H9 (cell line): ENCODE measurements around the gene EPHA4. TPM values are rescaled to one million over a fixed set of nuclear protein-coding genes. Genes with fewer than 3 reads are reported as not detected.

Experiments
- DNase-seq: peaks from one replicate; pipeline ENCODE4 v3.0.0-alpha.2; 2017
- H2AFZ ChIP-seq: one replicate; pipeline ENCODE4 v1.6.1; 2013; ENCODE audit warnings: mild to moderate bottlenecking, low read length, control low read depth, moderate library complexity
- H2AK5ac ChIP-seq: 2 replicates; pipeline ENCODE4 v1.6.1; 2013; ENCODE audit warnings: low read length, control low read depth, mixed read lengths; ENCODE audit not compliant: insufficient read length
- H2BK120ac ChIP-seq: one replicate; pipeline ENCODE4 v1.6.1; 2013; ENCODE audit warnings: low read depth, mild to moderate bottlenecking, low read length, control low read depth, inconsistent platforms; ENCODE audit not compliant: poor library complexity, severe bottlenecking
- H2BK12ac ChIP-seq: 2 replicates; pipeline ENCODE4 v1.6.1; 2013; ENCODE audit warnings: low read length, control low read depth, mixed read lengths, low read depth; ENCODE audit not compliant: insufficient read length
- H2BK15ac ChIP-seq: 2 replicates; pipeline ENCODE4 v1.6.1; 2013; ENCODE audit warnings: low read depth, low read length, control low read depth
- H2BK20ac ChIP-seq: one replicate; pipeline ENCODE4 v1.6.1; 2013; ENCODE audit warnings: low read depth, mild to moderate bottlenecking, low read length, control low read depth, inconsistent platforms; ENCODE audit not compliant: poor library complexity, severe bottlenecking
- H2BK5ac ChIP-seq: 2 replicates; pipeline ENCODE4 v1.6.1; 2013; ENCODE audit warnings: low read length, control low read depth, mixed read lengths; ENCODE audit not compliant: insufficient read length
- H3K14ac ChIP-seq: 2 replicates; pipeline ENCODE4 v1.6.1; 2013; ENCODE audit warnings: low read length, control low read depth; ENCODE audit not compliant: insufficient read depth
- H3K18ac ChIP-seq: 2 replicates; pipeline ENCODE4 v1.6.1; 2013; ENCODE audit warnings: low read depth, mild to moderate bottlenecking, mixed read lengths, low read length, control low read depth; ENCODE audit not compliant: insufficient read length
- H3K23ac ChIP-seq: 2 replicates; pipeline ENCODE4 v1.6.1; 2013; ENCODE audit warnings: low read length, control low read depth, mixed read lengths, low read depth; ENCODE audit not compliant: insufficient read length
- H3K23me2 ChIP-seq: 2 replicates; pipeline ENCODE4 v1.6.1; 2013; ENCODE audit warnings: low read depth, mild to moderate bottlenecking, mixed read lengths, low read length, control low read depth; ENCODE audit not compliant: insufficient read length, poor library complexity, severe bottlenecking
- H3K27ac ChIP-seq: 2 replicates; pipeline ENCODE4 v1.5.1; 2013; ENCODE audit warnings: low read length, control low read depth, mixed read lengths, low read depth; ENCODE audit not compliant: insufficient read length
- H3K27me3 ChIP-seq: 2 replicates; pipeline ENCODE4 v1.6.1; 2013; ENCODE audit warnings: low read length, control low read depth, inconsistent platforms; ENCODE audit not compliant: insufficient read depth
- H3K4ac ChIP-seq: 2 replicates; pipeline ENCODE4 v1.6.1; 2013; ENCODE audit warnings: low read depth, mild to moderate bottlenecking, control low read depth, inconsistent platforms, low read length, moderate library complexity
- H3K4me1 ChIP-seq: 2 replicates; pipeline ENCODE4 v1.6.1; 2013; ENCODE audit warnings: low read length, control low read depth, inconsistent platforms; ENCODE audit not compliant: insufficient read depth
- H3K4me2 ChIP-seq: 2 replicates; pipeline ENCODE4 v1.6.1; 2013; ENCODE audit warnings: low read length, control low read depth, mixed read lengths; ENCODE audit not compliant: insufficient read length, insufficient read depth
- H3K56ac ChIP-seq: 2 replicates; pipeline ENCODE4 v1.6.1; 2013; ENCODE audit warnings: low read depth, mild to moderate bottlenecking, mixed read lengths, low read length, control low read depth; ENCODE audit not compliant: insufficient read length
- H3K79me1 ChIP-seq: 2 replicates; pipeline ENCODE4 v1.6.1; 2013; ENCODE audit warnings: low read depth, mild to moderate bottlenecking, moderate library complexity, low read length, control low read depth, inconsistent platforms; ENCODE audit not compliant: insufficient read depth, poor library complexity, severe bottlenecking
- H3K79me2 ChIP-seq: 2 replicates; pipeline ENCODE4 v1.6.1; 2013; ENCODE audit warnings: low read length, control low read depth, inconsistent platforms; ENCODE audit not compliant: insufficient read depth
- H3K9ac ChIP-seq: 2 replicates; pipeline ENCODE4 v1.6.1; 2013; ENCODE audit warnings: low read length, control low read depth, mixed read lengths; ENCODE audit not compliant: insufficient read length; ENCODE audit errors: extremely low read depth
- H3K9me3 ChIP-seq: one replicate; pipeline ENCODE4 v1.6.1; 2013; ENCODE audit warnings: low read depth, low read length, inconsistent platforms; ENCODE audit not compliant: control insufficient read depth
- H3T11ph ChIP-seq: one replicate; pipeline ENCODE4 v1.6.1; 2013; ENCODE audit warnings: mild to moderate bottlenecking, low read length, control low read depth, inconsistent platforms
- H4K20me1 ChIP-seq: one replicate; pipeline ENCODE4 v1.6.1; 2013; ENCODE audit not compliant: control insufficient read depth, insufficient read length, insufficient read depth
- H4K5ac ChIP-seq: 2 replicates; pipeline ENCODE4 v1.6.1; 2013; ENCODE audit warnings: low read depth, mild to moderate bottlenecking, mixed read lengths, low read length, control low read depth; ENCODE audit not compliant: insufficient read length
- H4K8ac ChIP-seq: replicated peaks from 2 replicates; pipeline ENCODE4 v1.6.1; 2013; ENCODE audit warnings: low read length, control low read depth, mixed read lengths, low read depth; ENCODE audit not compliant: insufficient read length
- H4K91ac ChIP-seq: 2 replicates; pipeline ENCODE4 v1.6.1; 2013; ENCODE audit warnings: low read depth, mild to moderate bottlenecking, moderate library complexity, mixed read lengths, low read length, control low read depth; ENCODE audit not compliant: insufficient read length
- H3K27ac Mint-ChIP-seq, 3 experiments: 2 replicates in 2 of 3; 3 replicates in 1 of 3; pipeline ENCODE4 v1.8.0; 2020 to 2021; ENCODE audit warnings: mixed read lengths in 3 of 3, mild to moderate bottlenecking in 1 of 3, moderate library complexity in 1 of 3
- H3K27me3 Mint-ChIP-seq: 2 replicates; pipeline ENCODE4 v1.8.0; 2021; ENCODE audit warnings: low read depth, mild to moderate bottlenecking, moderate library complexity, mixed read lengths
- H3K36me3 Mint-ChIP-seq, 3 experiments: 2 replicates in 2 of 3; 3 replicates in 1 of 3; pipeline ENCODE4 v1.8.0; 2020 to 2021; ENCODE audit warnings: low read depth in 3 of 3, mixed read lengths in 3 of 3; ENCODE audit not compliant: insufficient read depth in 1 of 3
- H3K4me1 Mint-ChIP-seq, 2 experiments: 2 replicates each; pipeline ENCODE4 v1.8.0; 2020; ENCODE audit warnings: mixed read lengths in 2 of 2
- H3K4me3 Mint-ChIP-seq, 2 experiments: 2 replicates in 1 of 2; 3 replicates in 1 of 2; pipeline ENCODE4 v1.8.0; 2020 to 2021; ENCODE audit warnings: mild to moderate bottlenecking in 2 of 2, mixed read lengths in 2 of 2, moderate library complexity in 1 of 2
- H3K9me3 Mint-ChIP-seq, 2 experiments: 2 replicates in 1 of 2; 3 replicates in 1 of 2; pipeline ENCODE4 v1.8.0; 2020; ENCODE audit warnings: mild to moderate bottlenecking in 2 of 2, mixed read lengths in 2 of 2, moderate library complexity in 1 of 2
- WGBS: extraction: QIAGEN DNeasy Blood & Tissue Kit; methylation state at CpG from one replicate; pipeline ENCODE4 v1.1.7; 2013; ENCODE audit warnings: missing lambda C conversion rate, low lambda C conversion rate, mixed read lengths; ENCODE audit not compliant: insufficient read length; ENCODE audit errors: extremely low coverage; 5-methylcytosine and 5-hydroxymethylcytosine counted together
- total RNA-seq: library from RNA; stranded (reverse); gene quantifications from 2 replicates; pipeline ENCODE4 v1.2.1, GENCODE V29; 2021
- TF ChIP-seq, protein P1 (sequence below): fragments of 200-600 bp; sonication (generic); conservative IDR thresholded peaks from 3 replicates; pipeline ENCODE4 v1.8.0; 2021; ENCODE audit warnings: antibody characterized with exemption, mild to moderate bottlenecking

The EPHA4 gene
- total RNA-seq, 1 experiment from 2014 or later = 25.1 TPM

DNA sequence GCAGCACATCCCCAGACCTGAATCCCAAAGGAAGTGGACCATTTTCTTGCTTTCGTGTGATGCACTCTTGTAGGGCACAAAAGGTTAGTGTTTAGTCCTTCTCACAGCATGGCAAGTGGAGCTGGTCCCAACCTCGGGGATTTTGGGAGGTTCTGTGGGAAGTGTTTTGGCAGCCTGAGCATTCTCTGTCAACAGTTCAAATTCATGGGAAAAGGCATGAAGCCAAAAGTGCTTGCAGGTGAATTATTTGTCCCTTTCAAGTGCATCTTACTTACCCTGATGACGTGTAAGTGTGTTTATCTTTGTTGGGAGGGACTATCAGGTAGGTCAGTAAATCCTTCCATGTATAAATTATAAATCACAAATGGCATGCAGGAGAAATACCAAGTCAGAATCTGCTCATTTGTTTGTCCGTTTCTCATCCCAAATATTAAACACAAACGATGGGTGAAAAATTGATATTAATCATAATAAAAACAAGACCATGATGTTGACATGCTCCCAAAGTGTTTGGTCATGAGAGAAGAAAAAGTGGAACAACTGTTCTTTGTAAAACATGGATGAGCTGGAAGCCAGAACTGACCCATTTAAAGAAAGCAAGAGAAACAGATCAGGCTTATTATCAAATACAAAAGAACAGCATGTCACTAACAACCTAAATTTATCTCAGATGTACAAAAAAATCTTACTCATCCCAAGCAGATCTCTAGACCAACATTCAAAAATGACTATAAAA, 57.6 kb downstream of the EPHA4 start:
- H3K56ac ChIP-seq = no peak overlapping the region
- no peaks in the 10 kb centered on the region for H3K23me2 ChIP-seq
- H2BK5ac ChIP-seq = no peak overlapping the region
- H4K91ac ChIP-seq = no peak overlapping the region
- peak overlapping the region; percentile 67 for H3K14ac ChIP-seq
- no peak overlapping the region for H3K23ac ChIP-seq
- H2BK20ac ChIP-seq = no peak overlapping the region
- TF ChIP-seq, protein P1, sequence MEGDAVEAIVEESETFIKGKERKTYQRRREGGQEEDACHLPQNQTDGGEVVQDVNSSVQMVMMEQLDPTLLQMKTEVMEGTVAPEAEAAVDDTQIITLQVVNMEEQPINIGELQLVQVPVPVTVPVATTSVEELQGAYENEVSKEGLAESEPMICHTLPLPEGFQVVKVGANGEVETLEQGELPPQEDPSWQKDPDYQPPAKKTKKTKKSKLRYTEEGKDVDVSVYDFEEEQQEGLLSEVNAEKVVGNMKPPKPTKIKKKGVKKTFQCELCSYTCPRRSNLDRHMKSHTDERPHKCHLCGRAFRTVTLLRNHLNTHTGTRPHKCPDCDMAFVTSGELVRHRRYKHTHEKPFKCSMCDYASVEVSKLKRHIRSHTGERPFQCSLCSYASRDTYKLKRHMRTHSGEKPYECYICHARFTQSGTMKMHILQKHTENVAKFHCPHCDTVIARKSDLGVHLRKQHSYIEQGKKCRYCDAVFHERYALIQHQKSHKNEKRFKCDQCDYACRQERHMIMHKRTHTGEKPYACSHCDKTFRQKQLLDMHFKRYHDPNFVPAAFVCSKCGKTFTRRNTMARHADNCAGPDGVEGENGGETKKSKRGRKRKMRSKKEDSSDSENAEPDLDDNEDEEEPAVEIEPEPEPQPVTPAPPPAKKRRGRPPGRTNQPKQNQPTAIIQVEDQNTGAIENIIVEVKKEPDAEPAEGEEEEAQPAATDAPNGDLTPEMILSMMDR = no peak
- Mint-ChIP-seq H3K9me3 (no peaks in the 10 kb centered on the region), H3K27ac (peak overlapping the region in 1 of 3 experiments; percentile 46; a peak in 1 of 7 replicates), H3K36me3 (peaks cover 0 to 3% (median 0%) of the 10 kb centered on the region in 3 experiments; a peak in 1 of 7 replicates), H3K4me3 (no peak overlapping the region), H3K27me3 (no peaks in the 10 kb centered on the region), H3K4me1 (peaks cover 26 to 34% of the 10 kb centered on the region in 2 experiments)
- H3K9me3 ChIP-seq = no peaks in the 10 kb centered on the region
- DNase-seq = no peak
- H3K79me1 ChIP-seq = no peaks in the 10 kb centered on the region
- no peak overlapping the region for H3K4me2 ChIP-seq
- no peak overlapping the region for H2BK12ac ChIP-seq
- H2BK15ac ChIP-seq = no peak overlapping the region
- no peaks in the 10 kb centered on the region for H3K27me3 ChIP-seq
- H4K8ac ChIP-seq = no peak overlapping the region
- H2AK5ac ChIP-seq = no peak overlapping the region
- H3K4ac ChIP-seq = no peak overlapping the region
- H3K18ac ChIP-seq = no peak overlapping the region
- no peak overlapping the region for H3K27ac ChIP-seq
- H3K79me2 ChIP-seq = no peaks in the 10 kb centered on the region
- no peak overlapping the region for H3T11ph ChIP-seq
- WGBS = no CpG with 5 or more reads among the region's 5 CpGs
- H4K5ac ChIP-seq = no peak overlapping the region
- no peak overlapping the region for H2BK120ac ChIP-seq
- no peak overlapping the region for H2AFZ ChIP-seq
- H4K20me1 ChIP-seq = no peaks in the 10 kb centered on the region
- no peak overlapping the region for H3K9ac ChIP-seq
- H3K4me1 ChIP-seq = peaks cover 2% of the 10 kb centered on the region; the same call in 1 of the 2 replicates
